ENCODE data around the gene STAT2.
A peak's percentile ranks its signal among the peaks of the same experiment; 100 is the strongest.
"Not testable (repeated sequence)": the region's sequence is repeated elsewhere in the genome, so short reads cannot be mapped to it uniquely, and the experiment has no call there.

The STAT2 gene

GRCh38 chr12:56362130-56363059 lies 2.5 kb upstream of the STAT2 start, which contains the start of gene APOF:
Gene APOF, minus strand, starts transcription at chr12:56362857. Its CDS starts 112 bp downstream, at chr12:56362745.
- DNase-seq (ENCODE audit: insufficient read length, low spot score): no peak
- FAIRE-seq: no peak

DNA sequence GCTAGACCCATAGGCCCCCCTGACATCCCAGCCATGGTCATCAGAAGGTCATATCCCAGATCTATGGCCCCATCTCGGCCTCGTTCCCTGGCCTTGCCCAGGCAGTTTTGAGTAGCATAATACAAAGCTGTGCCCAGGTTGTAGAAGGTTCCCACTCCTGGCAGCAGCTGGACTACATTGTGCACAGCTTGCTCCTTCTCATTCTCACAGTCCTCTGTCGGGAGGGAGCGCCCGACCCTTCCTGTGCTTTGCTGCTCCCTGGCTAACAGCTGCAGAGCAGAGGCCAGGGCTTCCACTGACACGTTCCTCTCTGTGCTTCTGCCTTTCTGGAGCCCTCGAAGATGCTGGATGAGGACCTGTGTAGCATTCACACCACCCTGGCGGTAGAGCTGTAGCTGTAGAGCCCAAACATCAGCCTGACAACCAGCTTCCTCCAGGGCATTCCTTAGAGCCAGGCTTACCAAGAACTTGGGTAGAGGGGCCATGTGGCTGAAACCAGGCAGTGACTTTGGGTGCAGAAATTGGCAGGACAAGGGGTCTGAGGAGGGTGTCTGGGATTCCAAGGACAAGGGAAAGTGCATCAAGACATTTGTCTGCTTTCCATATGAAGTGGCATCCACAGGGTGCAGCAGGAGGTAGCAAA lies 1.7 kb upstream of the STAT2 start:
- DNase-seq (ENCODE audit: insufficient read length, low spot score): no peak
- FAIRE-seq: no peak

GRCh38 chr12:56358836-56359532 lies 923 bp downstream of the STAT2 start:
- DNase-seq (ENCODE audit: insufficient read length, low spot score) (peak; percentile 31), FAIRE-seq (peak; percentile 31)

DNA sequence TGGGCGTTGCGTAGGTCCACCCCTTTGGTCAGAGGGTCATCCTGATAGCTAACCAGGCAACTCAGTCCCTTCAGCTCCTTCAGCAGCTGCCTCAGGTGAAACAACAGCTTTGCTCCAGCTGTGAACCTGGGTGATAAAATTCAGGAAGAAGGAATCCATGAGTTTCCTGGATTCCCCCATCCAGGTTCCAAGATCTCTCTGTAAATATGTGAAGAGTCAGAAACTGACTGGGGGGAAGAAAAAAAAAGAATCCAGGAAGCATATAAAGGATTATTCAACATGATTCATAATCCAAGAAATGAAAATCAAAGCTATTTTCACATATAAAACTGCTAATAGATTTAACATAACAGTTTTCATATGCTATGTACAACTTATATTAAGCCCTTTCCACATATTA lies 8.6 kb downstream of the STAT2 start:
- FAIRE-seq: no peak
- no peak for DNase-seq (ENCODE audit: insufficient read length, low spot score)

DNA sequence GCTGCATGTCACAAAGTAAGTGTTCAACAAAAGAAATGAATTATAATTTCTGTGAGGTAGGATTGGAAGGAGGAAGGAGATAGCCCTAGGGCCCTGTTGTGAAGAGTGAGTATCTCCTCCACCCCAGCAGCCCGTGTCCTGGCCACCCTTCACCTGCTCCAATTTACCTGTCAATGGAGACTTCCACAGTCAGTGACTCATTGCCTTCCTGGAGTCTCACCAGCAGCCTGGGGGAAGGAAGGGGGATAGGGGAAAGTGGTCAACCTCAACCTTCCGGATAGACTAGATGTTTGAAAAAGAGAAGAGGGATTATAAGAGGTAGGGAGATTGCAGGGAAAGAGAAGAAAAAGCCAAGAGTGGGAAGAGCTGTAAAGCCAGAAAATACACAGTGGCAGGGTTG lies 9.2 kb downstream of the STAT2 start:
- no peak for FAIRE-seq

DNA sequence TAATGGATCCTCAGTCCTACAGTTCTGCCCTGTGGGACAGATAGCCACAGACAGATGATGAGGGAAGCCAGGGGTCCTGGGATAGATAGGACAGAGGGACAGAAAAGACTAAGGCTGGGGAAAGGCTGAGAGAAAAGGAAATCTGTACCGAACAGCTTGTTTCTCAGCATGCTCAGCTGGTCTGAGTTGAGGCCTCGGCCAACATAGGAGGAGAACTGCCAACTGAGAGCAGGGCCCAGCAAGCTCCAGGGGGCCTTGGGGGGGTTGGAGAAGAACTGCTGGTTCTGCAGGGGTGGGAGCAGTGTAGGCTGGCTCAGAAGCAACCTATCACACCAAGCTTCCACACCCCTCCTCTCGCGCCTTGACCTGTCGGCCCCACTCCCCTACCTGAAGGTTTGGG lies 11.1 kb downstream of the STAT2 start:
- DNase-seq (ENCODE audit: insufficient read length, low spot score): no peak
- no peak for FAIRE-seq

More for the DNA sequence above, 9.2 kb downstream of the STAT2 start:
- no peak for DNase-seq (ENCODE audit: insufficient read length, low spot score)

DNA sequence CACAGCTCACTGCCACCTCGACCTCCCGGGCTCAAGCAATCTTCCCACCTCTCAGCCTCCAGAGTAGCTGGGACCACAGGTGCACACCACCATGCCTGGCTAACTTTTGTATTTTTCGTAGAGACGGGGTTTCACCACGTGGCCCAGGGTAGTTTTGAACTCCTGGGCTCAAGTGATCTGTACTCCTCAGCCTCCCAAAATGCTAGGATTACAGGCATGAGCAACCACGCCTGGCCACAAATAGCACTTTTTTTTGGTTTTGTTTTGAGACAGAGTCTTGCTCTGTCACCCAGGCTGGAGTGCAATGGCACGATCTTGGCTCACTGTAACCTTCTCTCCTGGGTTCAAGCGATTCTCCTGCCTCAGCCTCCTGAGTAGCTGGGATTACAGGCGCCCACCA lies 12.7 kb downstream of the STAT2 start:
- not testable (repeated sequence) for DNase-seq (ENCODE audit: insufficient read length, low spot score)
- peak; percentile 28 for FAIRE-seq

GRCh38 chr12:56346675-56347074 lies 13.2 kb downstream of the STAT2 start:
- FAIRE-seq (no peak), DNase-seq (ENCODE audit: insufficient read length, low spot score) (no peak)

GRCh38 chr12:56342290-56342689 lies 17.6 kb downstream of the STAT2 start:
- not testable (repeated sequence) for DNase-seq (ENCODE audit: insufficient read length, low spot score); FAIRE-seq

DNA sequence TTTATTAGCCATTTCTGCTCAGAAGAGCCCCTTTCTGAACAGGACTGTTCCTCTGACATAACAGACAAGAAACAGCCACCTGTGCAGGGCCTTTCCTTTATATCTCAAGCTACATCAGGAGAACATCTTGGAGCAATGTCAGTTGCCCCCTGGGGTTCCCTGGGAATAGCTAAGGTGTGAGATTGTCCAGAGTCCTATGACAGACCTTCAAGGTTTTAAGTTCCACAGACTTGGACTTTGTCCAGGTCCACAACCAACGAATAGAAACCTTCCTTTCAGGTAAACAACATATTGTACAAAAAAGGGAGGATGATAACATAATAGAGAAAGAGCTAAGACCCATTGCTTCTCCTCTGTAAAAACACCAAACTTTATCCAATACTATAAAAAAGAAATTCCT lies 18.3 kb downstream of the STAT2 start:
- DNase-seq (ENCODE audit: insufficient read length, low spot score) (no peak), FAIRE-seq (no peak)

DNA sequence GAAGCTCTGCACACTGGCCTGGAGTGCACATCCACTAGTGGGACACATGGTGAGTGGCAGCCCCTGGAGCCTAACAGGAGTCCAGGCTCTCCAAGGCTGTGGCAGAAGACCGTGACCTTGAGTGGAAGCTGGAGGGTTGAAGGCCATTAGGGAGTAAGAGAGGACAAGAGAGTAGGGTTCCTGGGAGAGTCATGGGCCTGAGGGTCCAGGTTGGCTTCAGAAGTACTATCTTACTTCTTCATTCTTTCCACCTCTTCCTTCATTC lies 20.8 kb downstream of the STAT2 start:
- DNase-seq (ENCODE audit: insufficient read length, low spot score) (no peak), FAIRE-seq (no peak)

GRCh38 chr12:56338308-56339157 lies 21.4 kb downstream of the STAT2 start, which contains the start of gene IL23A:
Gene IL23A, plus strand, starts transcription at chr12:56338884. Its CDS starts 161 bp downstream, at chr12:56339045.
- FAIRE-seq (no peak), DNase-seq (ENCODE audit: insufficient read length, low spot score) (no peak)

DNA sequence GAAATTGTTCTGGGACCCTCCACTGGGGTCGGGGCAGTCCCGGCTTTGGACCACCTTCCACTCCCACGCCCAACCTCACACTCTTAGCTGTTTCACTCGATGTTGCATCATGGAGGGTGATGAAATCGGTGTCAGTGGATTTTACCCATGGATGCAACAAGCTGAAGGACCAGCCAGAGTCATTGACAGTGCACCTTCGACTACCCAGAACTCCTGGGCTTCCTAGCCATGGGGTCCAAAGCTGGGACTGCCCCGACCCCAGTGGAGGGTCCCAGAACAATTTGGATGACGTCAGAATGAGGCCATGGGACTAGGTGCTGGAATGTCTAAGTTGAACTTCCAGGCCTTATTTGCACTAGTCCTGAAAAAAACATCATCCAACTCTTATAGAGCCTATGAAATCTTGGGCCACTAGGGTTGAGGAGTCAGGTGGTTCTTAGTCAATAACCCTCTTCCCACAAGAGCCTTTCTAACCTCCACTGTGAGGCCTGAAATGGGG lies 22.1 kb downstream of the STAT2 start:
- no peak for FAIRE-seq

DNA sequence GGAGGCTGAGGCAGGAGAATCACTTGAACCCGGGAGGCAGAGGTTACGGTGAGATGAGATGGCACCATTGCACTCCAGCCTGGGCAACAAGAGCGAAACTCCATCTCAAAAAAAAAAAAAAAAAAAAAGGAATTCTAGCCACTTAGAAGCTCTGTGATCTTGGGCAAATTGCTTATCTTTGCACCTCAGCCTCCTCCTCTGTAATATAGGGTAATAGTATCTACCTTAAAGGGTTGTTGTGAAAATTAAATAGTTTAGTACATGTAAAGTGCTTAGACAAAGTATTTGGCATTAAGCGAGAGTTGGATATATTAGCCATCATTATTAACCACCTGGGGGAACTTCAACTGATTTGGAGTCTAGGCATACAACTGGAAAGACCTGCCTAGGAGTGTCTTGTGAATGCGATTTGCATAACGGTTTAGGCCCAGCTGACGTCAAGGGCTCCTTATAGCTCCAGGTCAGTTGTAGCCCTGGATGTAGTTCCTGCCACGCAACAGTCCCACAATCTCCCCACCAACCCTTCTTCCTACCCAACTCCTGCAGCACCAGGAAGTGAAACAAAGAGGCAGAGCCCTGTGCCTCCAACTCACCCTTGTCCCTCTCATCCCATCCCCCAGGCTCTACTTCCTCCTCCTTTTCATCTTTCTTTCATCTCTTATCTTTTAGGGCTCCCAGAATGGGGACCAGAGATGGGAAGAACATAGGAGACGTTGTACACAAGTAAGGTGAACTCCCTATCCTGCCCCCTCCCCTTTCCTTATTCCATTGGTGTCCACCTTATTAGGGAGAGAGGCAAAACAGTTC lies 23.3 kb downstream of the STAT2 start:
- DNase-seq (ENCODE audit: insufficient read length, low spot score) (no peak), FAIRE-seq (no peak)

More for the DNA sequence above, 22.1 kb downstream of the STAT2 start:
- DNase-seq (ENCODE audit: insufficient read length, low spot score): no peak

DNA sequence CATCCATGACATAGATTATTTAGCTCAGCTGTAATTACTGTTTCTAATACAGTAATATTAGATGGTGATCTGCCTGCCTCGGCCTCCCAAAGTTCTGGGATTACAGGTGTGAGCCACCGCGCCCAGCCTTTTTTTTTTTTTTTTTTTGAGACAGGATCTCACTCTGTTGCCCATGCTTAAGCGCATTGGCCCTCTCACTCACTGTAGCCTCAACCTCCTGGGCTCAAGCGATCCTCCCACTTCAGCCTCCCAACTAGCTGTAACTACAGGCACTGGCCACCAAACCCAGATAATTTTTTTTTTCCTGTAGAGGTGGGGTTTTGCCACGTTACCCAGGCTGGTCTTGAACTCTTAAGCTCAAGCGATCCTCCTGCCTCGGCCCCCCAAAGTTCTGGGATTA lies 24.4 kb downstream of the STAT2 start:
- FAIRE-seq; DNase-seq (ENCODE audit: insufficient read length, low spot score): not testable (repeated sequence)

DNA sequence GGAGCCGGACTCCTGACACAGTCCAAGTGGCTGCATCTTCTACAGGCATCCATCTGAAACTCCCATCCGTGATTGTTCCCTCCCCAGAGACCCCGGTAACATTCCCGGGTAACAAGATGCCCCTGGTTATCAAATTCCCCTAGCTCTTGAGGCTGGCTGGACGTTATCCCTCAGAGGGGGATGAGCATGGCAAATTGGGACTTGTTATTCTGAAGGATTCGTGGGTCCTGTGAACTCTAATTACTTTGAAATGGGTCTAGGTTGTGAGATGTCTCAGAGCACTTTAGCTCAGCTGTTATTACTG lies 25.5 kb downstream of the STAT2 start:
- DNase-seq (ENCODE audit: insufficient read length, low spot score) (no peak), FAIRE-seq (no peak)

- FAIRE-seq (no peak), DNase-seq (ENCODE audit: insufficient read length, low spot score) (peak; percentile 99)
Measured at GRCh38 chr12:56333679-56334489, 26.0 kb downstream of the STAT2 start, which contains the start of gene PAN2. Gene PAN2, minus strand, starts transcription at chr12:56334000. Its CDS starts 906 bp downstream, at chr12:56333094.

- FAIRE-seq: no peak
- DNase-seq (ENCODE audit: insufficient read length, low spot score): no peak
Measured at GRCh38 chr12:56333197-56333678, 26.7 kb downstream of the STAT2 start.

Measured in HTR-8/SVneo (cell line).